A172 (cell line): Measurements from ENCODE around the gene IMP4. TPM values are rescaled to one million over a fixed set of nuclear protein-coding genes. Genes with fewer than 3 reads are reported as not detected.
A peak's percentile ranks its signal among the peaks of the same experiment; 100 is the strongest.

Source experiments
- DNase-seq: peaks from one replicate; pipeline ENCODE4 v3.0.0-alpha.2; 2015; ENCODE audit warnings: low spot score
- total RNA-seq: library from RNA; depleted of rRNA; stranded (reverse); fragments of >200 nt; shearing (Covaris generic); gene quantifications from 2 replicates; pipeline ENCODE4 v1.2.3, GENCODE V29; 2014

Gene IMP4
- total RNA-seq, 1 experiment from 2014 or later, result 139 TPM

DNA sequence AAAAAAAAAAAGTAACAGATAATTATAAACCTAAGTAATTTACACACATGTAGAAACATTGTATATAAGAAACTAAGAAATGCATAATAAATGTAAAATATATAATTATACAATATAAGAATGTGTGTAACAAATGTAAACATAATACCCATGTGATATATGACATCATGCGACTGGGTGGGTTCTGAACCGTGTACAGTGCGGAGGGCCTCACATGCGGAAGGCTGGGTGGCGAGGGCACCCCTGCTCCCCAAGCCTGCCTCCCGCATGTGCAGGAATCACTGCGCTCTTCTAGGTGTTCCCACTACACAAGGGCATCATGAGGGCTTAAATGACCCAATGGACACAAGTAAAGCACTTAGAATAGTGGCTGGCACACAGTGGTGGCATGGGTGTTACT, 15.2 kb downstream of the IMP4 start:
- no peak for DNase-seq

DNA sequence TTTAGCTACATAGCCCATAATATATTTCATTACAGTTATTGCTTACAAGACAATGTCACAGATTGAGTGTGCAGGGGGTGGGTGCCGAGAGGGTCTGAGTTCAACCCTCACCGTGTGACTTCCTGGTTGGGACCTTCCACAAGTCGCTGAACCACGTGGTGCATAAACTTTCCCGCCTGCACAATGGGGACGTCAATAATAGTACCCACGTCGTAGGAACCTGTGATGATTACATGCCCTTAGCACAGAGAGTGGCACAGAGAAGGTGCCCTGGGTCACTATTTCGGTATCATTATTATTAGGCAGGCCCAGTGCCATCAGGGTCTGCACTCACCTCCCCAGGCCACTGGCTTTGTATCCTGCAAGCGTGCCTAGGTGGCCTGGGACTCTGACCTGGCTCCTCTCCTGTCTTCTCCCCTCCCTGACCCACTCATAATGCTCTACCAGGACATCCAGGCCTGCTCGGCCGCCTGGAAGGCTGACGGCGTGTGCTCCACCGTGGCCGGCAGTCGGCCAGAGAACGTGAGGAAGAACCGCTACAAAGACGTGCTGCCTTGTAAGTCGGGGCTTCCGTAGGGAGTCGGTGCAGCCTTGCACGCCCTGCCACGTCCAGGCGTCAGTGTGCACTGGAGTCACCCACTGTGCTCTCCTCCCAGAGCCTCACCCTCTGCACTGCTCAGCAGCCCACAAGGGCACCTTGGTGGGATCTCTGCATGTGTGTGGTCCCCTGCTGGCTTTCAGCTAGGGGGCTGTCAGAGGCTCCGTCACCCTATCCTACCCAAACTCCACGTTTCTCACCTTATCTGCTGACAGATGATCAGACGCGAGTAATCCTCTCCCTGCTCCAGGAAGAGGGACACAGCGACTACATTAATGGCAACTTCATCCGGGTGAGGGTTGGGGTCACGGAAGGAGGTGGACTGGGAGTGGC, 16.0 kb downstream of the IMP4 start:
- no peak for DNase-seq

DNA sequence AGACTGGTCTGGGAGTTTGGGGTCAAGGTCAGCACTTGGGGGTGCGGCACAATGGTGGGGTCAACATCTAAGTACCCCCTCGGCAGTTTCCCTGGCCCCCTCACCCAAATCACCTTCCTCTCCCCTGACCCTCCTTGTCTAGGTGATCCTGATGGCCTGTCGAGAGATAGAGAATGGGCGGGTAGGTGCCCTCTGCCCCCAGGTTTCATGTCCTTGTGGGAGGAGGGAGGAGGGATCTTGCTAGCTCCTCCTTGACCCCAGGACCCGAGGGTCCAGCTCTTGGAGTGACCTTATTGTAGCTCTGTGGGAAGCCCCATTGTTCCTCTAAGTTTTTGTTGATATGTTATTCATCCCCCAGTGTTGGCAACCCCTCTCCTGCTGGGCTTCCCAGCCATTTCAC, 16.8 kb downstream of the IMP4 start:
- no peak for DNase-seq

DNA sequence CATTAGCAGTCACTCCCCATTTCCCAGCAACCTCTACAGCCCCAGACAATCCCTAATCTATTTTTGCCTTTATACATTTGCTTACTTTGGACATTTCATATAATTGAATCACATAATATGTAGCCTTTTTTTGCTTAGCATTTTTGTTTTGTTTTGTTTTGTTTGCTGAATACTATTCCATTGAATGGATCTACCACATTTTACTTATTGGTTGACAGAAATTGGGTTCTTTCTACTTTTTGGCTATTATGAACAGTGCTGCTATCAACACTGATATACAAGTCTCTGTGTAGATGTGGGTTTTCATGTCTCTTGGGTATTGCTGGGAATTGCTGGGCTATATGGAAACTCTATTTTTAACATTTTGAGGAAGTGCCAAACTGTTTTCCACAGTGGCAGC, 20.8 kb downstream of the IMP4 start:
- DNase-seq, result no peak

DNA sequence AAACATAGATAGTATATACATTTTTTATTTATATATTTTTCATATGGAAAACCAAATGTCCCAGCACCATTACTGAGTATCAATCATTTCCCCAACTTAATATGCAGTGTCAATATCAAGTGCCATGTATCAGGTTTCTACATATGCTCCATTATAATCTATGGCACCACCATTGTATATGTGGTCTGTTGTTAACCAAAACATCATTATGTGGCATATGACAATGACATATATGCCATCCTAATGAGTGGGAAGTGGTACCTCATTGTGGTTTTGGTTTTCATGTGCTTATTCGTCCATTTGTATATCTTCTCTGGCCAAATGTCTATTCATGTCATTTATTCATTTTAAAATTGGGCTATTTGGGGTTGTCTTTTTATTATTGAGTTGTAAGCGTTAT, 22.4 kb downstream of the IMP4 start:
- DNase-seq, result no peak

DNA sequence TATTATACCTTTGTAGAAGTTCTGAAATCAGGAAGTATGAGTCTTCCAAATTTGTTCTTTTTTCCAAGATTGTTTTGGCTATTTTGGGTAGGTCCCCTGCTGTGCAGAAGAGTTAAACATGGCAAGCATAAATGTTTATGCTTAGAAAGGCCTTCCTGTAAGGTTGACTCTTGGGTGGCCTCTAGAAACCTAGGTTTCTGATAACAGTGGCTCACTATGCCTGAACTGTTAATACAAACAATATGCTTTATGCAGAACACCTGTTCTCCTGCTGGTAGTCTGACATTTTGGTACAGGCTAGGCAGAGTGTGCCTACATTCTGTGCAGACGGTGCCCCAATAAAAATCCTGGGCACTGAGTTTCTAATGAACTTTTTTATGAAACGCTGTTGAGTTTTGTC, 23.3 kb downstream of the IMP4 start:
- no peak for DNase-seq

DNA sequence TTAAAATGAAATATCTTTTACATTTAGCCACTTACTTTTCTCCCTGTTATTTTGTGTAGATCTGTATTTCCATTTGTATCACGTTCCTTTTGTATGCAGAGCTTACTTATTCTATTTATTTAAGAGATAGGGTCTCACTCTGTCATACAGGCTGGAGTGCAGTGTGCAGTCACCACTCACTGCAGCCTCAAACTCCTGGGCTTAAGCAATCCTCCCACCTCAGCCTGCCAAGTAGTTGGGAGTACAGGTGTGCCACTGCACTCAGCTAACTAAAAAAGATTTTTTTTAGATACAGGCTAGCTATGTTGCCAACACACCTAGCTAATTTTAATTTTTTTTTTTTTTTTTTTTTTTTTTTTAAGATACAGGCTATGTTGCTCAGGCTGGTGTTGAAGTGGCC, 24.0 kb downstream of the IMP4 start:
- no peak for DNase-seq

DNA sequence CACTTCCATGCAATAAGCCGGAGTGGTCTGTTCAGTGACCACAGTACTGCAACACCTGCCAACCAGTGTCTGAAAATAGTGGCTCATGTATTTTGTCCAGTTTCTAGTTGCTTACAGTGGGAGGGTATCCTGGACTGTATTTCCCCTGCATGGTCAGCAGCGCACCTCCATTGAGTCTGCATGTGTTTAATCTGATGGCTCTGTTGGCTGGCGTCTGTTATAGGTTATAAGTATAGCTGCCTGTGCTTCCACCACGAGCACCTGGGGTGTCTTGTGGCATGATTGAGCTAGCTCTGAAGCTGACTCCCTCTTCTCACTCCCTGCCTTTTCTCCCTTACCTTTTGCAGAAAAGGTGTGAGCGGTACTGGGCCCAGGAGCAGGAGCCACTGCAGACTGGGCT, 26.1 kb downstream of the IMP4 start:
- DNase-seq, result no peak

DNA sequence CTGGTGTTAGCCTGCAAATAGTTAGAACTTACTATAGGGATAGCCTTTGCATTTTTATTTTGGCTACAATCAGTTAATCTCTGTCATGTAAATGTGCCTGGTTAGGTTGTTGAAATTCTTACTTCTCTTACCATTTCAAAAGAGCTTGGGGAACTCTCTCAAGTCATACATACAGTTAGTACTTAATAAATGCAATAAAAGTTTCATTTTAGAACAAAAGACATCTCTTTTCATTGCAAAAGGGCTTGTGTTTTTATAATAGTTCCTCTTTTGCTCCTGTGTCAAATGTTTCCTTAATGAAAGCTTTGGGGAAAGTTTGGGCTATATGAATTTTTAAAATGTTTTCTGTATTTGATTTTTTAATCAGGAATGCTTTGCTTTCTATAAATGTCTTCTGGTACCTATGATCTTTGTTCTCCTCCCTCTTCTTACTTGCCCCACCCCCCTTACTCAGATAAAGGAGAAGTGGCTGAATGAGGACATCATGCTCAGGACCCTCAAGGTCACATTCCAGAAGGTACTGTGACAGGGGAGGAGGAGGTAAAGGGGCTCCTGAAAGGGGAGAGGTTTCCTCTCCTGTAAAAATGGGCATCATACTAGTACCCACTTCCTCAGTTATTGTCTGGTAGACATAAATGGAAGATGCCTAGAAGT, 26.7 kb downstream of the IMP4 start:
- no peak for DNase-seq

DNA sequence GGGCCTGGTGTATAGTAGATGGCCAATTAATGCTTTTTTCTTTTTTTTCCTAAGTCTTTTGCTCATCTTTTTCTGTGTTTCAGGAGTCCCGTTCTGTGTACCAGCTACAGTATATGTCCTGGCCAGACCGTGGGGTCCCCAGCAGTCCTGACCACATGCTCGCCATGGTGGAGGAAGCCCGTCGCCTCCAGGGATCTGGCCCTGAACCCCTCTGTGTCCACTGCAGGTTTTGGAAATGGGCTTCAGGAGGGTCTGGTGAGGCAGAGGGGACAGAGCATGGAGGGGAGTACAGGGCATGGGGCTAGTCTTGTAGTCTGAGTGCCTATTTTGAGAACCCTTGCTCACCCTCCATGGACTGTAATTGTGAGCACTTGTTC, 27.3 kb downstream of the IMP4 start:
- DNase-seq, result no peak

DNA sequence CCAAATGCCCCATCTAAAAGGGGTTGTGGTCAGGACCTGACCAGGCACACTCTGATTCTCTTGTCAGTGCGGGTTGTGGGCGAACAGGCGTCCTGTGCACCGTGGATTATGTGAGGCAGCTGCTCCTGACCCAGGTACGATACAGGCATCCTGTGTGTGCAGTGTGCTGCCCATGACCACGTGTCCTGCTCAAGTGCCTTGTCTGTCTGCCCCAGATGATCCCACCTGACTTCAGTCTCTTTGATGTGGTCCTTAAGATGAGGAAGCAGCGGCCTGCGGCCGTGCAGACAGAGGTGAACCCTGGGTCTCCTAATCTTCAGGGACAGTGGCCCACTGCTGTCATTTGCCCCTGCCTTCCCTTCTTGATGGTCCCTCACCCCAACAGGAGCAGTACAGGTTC, 27.8 kb downstream of the IMP4 start:
- DNase-seq, result no peak

DNA sequence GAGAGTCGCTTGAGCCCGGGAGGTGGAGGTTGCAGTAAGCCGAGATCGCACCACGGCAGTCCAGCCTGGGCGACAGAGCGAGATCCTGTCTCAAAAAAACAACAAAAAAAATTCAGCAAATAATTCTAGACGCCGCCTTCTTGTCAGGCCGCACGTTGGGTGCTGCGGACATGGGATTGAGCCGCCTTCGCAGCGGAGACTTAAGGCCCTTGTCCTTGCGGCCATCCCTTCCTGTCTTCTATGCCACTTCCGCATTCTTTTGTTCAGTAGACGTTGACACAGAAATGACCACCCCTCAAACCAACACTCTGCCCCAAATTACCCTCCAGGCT, 29.0 kb downstream of the IMP4 start:
- DNase-seq, result no peak

DNA sequence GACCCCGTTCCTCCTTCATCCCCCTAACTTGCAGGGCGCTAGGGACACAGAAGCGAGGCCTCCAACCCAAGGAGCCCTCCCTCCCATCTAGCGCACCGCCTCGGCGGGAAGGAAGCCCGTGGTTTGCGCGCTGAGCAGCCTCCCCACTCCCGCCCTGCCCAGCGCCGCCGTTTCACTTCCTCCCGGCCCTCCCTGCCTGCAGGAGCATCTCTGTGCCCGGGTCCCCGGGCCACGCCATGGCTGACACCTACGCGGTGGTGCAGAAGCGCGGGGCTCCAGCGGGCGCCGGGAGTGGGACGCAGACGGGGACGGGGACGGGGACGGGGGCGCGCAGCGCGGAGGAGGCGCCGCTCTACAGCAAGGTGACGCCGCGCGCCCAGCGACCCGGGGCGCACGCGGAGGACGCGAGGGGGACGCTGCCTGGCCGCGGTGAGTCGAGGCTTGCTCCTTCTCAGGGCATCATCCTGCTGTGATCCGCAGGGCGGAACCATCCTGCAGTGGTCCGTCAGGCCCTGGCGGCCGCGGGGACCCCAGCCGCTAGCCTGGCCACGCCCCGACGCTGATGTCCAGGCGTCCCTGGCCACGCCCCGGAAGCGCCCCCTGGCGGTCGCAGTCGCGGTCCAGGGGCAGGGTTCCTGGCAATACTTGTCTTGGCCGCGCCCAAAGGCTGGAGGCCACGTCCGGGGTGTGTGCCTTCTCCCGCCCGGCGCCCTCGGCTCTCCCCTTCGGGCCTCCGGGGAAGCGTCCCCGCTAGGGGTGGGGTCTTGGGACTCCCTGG, 29.5 kb downstream of the IMP4 start:
- DNase-seq, result peak; percentile 77

DNA sequence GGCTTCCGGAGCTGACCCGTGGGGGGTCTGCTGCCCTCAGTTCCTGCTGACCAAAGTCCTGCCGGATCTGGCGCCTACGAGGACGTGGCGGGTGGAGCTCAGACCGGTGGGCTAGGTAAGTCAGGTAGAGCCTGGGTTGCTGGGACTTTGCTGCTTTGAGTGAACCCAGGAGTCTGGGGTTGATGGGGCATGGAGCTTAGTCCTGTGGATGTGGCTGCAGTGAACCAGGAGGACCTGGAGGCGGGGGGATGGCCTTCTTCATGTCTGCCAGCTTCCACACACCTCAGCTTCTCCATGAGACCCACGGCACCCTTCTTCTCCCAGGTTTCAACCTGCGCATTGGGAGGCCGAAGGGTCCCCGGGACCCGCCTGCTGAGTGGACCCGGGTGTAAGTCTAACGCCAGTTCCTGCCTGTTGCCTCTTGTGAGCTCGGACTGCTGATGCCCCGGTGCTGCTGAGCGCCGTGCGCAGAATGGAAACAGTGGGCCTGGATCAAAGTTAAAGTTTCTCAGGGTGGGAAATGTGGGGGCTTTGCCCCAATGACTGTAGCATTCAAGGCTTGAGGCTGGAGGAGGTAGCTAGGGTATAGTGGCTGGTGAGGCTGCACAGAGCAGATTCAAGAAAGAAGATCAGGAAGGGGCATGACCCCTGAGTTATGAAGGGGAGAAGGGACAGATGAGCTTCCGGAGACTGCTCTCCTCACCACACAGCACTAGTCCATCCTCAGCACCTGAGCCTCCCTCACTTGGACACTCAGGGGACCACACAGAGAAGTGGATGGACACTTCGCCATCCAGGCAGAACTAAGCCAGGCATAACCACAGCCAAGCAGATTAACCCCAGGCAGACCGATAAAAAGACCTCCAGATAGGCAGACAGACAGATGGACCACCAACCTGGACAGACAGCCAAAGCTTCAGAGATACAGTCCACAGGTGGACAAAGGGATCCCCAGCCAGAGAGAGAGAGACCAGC, 30.4 kb downstream of the IMP4 start:
- no peak for DNase-seq

DNA sequence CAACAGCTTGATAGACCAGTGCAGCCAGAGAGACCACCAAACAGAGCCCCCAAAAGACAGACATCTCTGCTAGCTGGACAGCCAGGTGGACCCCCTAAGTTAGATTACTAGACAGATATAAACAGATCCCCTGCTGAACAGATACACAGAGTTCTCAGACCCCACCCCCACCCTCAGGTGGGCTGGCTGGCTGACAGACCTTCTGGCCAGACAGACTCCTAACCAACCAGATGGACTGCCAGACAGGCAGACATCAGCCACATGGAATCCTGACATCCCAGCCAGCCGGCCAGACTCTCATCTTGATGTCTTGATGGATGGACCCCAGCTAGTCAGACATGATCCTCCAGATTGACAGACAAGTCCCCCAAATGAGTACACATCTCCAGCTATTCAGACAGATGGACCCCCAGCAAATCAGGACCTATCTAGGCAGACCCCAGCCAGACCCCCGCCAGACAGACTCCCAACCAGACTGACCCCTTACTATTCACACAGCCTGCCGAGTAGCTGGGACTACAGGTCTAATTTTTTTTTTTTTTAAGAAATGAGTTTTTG, 31.2 kb downstream of the IMP4 start:
- no peak for DNase-seq

DNA sequence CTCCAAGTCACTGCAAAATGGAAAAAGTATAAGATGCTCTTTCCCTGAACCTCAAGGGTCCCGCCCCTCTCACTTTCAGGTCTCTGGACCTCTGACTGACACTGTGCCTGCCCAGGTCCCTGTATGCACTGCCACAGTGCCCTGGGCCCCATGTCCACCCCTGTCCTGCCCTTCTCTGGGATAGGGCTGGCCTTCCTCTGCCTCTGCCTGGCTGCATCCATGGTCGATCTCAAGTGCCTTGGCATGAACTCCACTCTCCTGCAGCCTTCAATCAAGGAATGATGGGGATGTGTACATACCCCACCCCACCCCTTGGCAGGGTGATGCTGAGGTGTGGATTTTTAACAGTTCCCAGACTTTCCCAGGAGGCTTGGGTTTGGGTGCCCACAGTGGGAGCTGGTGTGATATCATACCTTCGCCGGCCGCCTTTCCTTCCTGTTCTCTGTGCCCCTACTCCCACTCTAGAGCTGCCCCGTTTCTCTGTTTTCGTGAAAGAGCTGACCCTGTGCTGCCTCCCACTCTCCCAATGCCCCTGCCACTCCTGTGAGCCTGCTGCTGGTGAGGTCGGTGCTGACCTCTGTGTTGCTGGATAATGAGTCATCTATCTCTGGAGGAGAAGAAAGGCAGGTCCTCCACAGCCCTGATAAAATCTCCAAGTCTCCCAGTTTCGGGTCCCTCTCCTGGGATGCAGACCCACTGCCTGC, 32.0 kb downstream of the IMP4 start:
- DNase-seq, result no peak

DNA sequence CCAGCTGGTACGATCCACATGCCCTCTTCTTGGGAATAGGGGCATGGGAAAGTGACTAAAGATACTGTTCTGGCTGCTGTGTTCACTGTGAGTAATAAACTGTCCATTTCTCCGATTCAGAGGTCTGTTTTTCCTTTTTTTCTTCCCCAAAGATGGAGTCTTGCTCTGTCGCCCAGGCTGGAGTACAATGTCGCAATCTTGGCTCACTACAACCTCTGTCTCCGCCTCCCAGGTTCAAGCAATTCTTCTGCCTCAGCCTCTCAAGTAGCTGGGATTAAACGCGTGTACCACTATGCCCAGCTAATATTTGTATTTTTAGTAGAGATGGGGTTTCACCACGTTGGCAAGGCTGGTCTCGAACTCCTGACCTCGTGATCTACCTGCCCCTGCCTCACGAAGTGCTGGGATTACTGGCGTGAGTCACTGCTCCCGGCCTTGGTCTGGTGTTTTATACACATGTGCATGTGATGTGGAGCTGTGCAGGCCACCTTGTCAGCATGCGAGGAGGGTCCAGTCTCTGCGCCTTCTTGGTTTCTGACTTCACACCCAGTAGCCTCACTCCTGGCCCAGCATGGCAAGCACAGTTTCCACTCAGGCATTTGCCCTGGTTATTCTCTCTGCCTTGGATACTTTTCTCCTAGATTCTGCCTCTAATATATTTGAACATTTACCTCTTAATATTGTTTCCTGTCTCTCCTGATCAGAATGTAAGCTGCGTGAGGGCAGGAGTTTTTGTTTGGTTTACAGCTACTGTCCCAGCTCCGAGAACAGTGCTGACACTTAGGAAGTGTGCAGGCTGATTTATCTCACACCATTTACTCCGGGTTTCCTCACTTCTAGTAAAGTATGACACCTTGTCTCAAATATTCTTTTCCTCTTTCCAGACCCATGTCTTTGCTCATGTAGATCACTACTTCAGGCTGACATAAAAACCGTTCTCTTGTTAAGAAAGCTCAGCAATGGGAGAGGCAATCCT, 32.9 kb downstream of the IMP4 start:
- DNase-seq, result no peak

DNA sequence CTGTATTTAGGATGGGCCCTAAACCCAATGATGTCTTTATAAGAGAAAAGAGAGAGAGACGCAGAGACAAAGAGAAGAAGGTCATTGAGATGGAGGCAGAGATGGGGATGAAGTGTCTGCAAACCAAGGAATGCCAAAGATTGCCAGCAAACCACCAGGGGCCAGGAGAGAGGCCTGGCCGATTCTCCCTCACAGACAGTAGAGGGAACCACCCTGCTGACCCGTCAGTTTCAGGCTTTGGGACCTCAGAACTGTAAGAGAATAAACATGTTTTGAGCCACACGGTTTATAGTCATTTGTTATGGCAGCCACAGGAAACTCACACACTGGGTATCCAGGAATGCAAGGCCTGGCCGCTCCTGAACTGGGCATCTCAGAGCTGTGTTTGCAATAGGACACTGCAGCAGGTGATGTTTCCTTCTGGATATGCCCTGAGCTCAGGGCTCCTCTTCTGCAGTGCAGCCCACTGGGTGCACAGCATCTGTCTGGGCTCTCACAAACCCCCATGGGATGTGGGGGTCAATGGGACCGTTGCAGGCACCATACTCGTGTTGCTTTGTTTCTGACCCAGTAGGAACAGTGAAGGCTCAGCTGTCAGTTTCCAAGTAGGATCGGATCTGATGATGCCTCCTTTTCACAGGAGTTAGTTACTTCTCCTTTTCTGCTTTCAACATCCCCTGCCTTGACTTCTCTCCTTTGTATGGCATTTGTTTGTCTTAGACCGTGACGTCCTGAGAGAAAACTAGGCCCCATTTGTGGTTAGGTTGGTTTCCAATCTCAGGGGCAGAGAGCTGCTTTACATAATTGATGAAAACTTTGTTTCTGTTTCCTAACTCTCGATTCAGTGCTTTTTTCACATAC, 34.0 kb downstream of the IMP4 start:
- no peak for DNase-seq
